ENCODE results near the gene MNAT1. TPM values are rescaled to one million over a fixed set of nuclear protein-coding genes. Genes with fewer than 3 reads are reported as not detected.

MNAT1 gene
- total RNA-seq, 1 donor from 2014 or later = 114 TPM

DNA sequence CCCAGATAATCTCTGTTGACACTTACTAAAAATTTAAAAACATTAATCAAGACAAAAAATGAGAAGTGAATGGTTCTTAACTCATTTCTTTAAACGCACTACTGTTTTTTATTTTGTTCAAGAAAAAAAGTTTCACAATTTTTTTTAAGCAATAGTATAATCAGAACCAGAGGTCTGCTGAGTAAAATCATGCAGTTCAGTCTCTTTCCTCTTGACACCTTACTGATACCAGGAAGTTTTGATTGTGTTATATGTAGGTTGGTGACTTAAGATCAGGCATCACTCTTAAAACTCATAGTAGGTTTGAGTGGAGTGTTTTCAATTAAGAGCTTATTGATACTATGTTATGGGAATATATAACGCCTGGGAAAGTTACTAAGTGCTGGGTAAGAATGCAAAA lies 125.0 kb downstream of the MNAT1 start:
- Mint-ChIP-seq H3K4me3 (no peak overlapping the region), H3K27me3 (ENCODE audit: insufficient read depth, low read depth) (no peaks in the 10 kb centered on the region), H3K27ac (no peak overlapping the region), H3K4me1 (peaks cover 2% of the 10 kb centered on the region), H3K36me3 (peaks cover 17% of the 10 kb centered on the region), H3K9me3 (peaks cover 3% of the 10 kb centered on the region)
- no peaks in the 10 kb centered on the region for H3K27me3 ChIP-seq
- H2AFZ ChIP-seq (replicated peaks) = no peak overlapping the region
- no peak for DNase-seq (ENCODE audit: low spot score)
- no peaks in the 10 kb centered on the region for H3K4me1 ChIP-seq
- H3F3A ChIP-seq (ENCODE audit: low read depth) = no peaks in the 10 kb centered on the region
- no peak overlapping the region for H3K27ac ChIP-seq
- H3K4me2 ChIP-seq = no peak overlapping the region
- H3K9me3 ChIP-seq (ENCODE audit: low read depth) = no peaks in the 10 kb centered on the region
- no peak overlapping the region for H3K9ac ChIP-seq
- H3K79me2 ChIP-seq (ENCODE audit: low read depth) = no peaks in the 10 kb centered on the region
- no peak overlapping the region for H3K4me3 ChIP-seq
- no peaks in the 10 kb centered on the region for H4K20me1 ChIP-seq (ENCODE audit: low read depth)
- H3K36me3 ChIP-seq = no peaks in the 10 kb centered on the region
- TF ChIP-seq, protein P1, sequence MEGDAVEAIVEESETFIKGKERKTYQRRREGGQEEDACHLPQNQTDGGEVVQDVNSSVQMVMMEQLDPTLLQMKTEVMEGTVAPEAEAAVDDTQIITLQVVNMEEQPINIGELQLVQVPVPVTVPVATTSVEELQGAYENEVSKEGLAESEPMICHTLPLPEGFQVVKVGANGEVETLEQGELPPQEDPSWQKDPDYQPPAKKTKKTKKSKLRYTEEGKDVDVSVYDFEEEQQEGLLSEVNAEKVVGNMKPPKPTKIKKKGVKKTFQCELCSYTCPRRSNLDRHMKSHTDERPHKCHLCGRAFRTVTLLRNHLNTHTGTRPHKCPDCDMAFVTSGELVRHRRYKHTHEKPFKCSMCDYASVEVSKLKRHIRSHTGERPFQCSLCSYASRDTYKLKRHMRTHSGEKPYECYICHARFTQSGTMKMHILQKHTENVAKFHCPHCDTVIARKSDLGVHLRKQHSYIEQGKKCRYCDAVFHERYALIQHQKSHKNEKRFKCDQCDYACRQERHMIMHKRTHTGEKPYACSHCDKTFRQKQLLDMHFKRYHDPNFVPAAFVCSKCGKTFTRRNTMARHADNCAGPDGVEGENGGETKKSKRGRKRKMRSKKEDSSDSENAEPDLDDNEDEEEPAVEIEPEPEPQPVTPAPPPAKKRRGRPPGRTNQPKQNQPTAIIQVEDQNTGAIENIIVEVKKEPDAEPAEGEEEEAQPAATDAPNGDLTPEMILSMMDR (IDR thresholded peaks at IDR 0.05) = no peak
- no peak for TF ChIP-seq EZH2phosphoT487 (IDR thresholded peaks at IDR 0.05)
- no peak for TF ChIP-seq EZH2 (IDR thresholded peaks at IDR 0.05)

DNA sequence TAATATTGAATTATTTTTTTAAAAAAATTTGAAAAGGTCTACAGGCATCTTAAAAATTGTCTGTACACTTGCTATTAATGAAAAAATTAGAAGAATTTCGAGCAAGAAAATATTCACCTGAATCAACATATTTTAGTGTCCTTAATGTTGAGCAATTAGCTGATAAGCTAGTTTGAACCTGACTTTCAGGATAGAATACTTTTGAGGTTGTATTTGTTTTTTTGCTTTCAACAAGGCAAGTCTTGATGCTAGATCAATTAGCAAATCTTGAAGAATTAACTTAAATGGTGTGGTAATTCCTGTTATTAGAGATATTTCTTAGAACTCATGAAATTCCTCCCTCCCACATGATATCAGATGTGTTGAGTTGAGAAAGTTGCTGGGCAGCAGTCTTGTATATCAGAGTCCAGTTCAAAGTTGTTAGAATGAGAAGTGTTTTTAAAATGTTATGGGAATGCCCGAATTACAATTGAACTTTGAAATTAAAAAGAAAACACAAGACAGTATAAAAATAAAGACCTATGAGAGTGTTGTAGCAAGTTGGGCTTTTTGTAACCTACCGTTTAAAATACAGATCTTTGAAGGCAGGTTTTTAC lies 127.1 kb downstream of the MNAT1 start:
- Histone ChIP-seq H3K4me1 (no peaks in the 10 kb centered on the region), H4K20me1 (ENCODE audit: low read depth) (no peaks in the 10 kb centered on the region), H2AFZ (replicated peaks) (no peak overlapping the region), H3K27ac (no peak overlapping the region), H3K79me2 (ENCODE audit: low read depth) (no peaks in the 10 kb centered on the region), H3K27me3 (no peaks in the 10 kb centered on the region), H3F3A (ENCODE audit: low read depth) (no peaks in the 10 kb centered on the region), H3K36me3 (no peaks in the 10 kb centered on the region), H3K9me3 (ENCODE audit: low read depth) (no peaks in the 10 kb centered on the region), H3K4me3 (no peak overlapping the region), H3K4me2 (no peak overlapping the region), H3K9ac (no peak overlapping the region)
- no peaks in the 10 kb centered on the region for H3K9me3 Mint-ChIP-seq
- H3K36me3 Mint-ChIP-seq = peaks cover 8% of the 10 kb centered on the region
- H3K4me3 Mint-ChIP-seq = no peak overlapping the region
- no peak for DNase-seq (ENCODE audit: low spot score)
- TF ChIP-seq, protein P1 (IDR thresholded peaks at IDR 0.05) = no peak
- TF ChIP-seq EZH2 (IDR thresholded peaks at IDR 0.05) (no peak), EZH2phosphoT487 (IDR thresholded peaks at IDR 0.05) (no peak)
- H3K27me3 Mint-ChIP-seq (ENCODE audit: insufficient read depth, low read depth) = no peaks in the 10 kb centered on the region
- peaks cover 2% of the 10 kb centered on the region for H3K4me1 Mint-ChIP-seq
- H3K27ac Mint-ChIP-seq = no peak overlapping the region

DNA sequence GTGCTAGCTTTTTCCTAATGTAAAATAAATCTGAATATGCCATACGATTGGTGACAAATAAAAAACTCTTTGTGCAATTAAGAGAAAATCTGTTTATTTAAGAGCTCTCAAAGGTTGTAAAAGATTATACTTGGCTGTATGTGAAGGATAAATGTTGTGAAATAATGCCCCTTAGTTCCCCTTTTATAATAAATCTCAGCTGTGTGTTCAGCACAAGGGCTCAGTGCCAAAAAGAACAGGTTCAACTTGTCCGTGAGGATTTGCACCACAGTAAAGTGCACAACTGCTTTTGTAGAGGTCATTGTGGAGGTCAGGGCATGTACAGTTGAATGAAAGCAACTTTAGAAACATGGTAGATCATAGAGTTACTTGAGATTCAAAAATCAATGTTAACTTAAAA lies 127.7 kb downstream of the MNAT1 start:
- H3K79me2 ChIP-seq (ENCODE audit: low read depth) = no peaks in the 10 kb centered on the region
- H3K9me3 Mint-ChIP-seq = no peaks in the 10 kb centered on the region
- no peaks in the 10 kb centered on the region for H3K9me3 ChIP-seq (ENCODE audit: low read depth)
- H2AFZ ChIP-seq (replicated peaks) = no peak overlapping the region
- H3K4me2 ChIP-seq = no peak overlapping the region
- no peak for TF ChIP-seq EZH2phosphoT487 (IDR thresholded peaks at IDR 0.05)
- TF ChIP-seq, protein P1 (IDR thresholded peaks at IDR 0.05) = no peak
- TF ChIP-seq EZH2 (IDR thresholded peaks at IDR 0.05) = no peak
- H3K4me1 Mint-ChIP-seq = peaks cover 2% of the 10 kb centered on the region
- H3K9ac ChIP-seq = no peak overlapping the region
- no peaks in the 10 kb centered on the region for H3K36me3 ChIP-seq
- no peaks in the 10 kb centered on the region for H3K4me1 ChIP-seq
- no peaks in the 10 kb centered on the region for H4K20me1 ChIP-seq (ENCODE audit: low read depth)
- DNase-seq (ENCODE audit: low spot score) = no peak
- H3K4me3 ChIP-seq = no peak overlapping the region
- H3K27me3 Mint-ChIP-seq (ENCODE audit: insufficient read depth, low read depth) = no peaks in the 10 kb centered on the region
- no peaks in the 10 kb centered on the region for H3F3A ChIP-seq (ENCODE audit: low read depth)
- H3K4me3 Mint-ChIP-seq = no peak overlapping the region
- H3K27me3 ChIP-seq = no peaks in the 10 kb centered on the region
- H3K27ac ChIP-seq = no peak overlapping the region
- no peak overlapping the region for H3K27ac Mint-ChIP-seq
- peaks cover 4% of the 10 kb centered on the region for H3K36me3 Mint-ChIP-seq

Measured in neural progenitor cell (in vitro differentiated cells).